Measurements from ENCODE around the gene GABRA4.

DNA sequence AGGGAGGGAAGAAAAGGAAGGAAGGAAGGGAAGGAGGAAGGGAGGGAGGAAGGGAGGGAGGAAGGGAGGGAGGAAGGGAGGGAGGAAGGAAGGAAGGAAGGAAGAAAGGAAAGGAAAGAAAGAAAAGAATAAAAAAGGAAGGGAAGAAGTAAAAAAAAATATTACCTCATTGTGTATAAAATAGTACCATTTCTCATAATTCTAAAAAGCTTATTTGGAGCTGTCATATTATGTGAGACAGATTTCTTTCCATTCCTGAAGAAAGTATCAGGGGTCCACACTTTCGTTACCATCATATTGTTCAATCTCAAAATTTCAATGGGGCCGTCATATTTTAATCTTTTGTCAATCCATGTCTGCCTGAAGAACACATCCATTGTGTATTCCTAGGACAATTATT lies 16.1 kb downstream of the GABRA4 start:
- TF ChIP-seq EP300 (IDR thresholded peaks at IDR 0.05), result no peak
- TF ChIP-seq CTCF (IDR thresholded peaks at IDR 0.05), result no peak
- TF ChIP-seq POLR2A (IDR thresholded peaks at IDR 0.05), result no peak
